Measurements from ENCODE around the gene CST9L.

- no peak for TF ChIP-seq CTCF (conservative IDR thresholded peaks at IDR 0.05; ENCODE audit: low read depth, low read length)
- TF ChIP-seq EZH2phosphoT487 (IDR thresholded peaks at IDR 0.05; ENCODE audit: borderline replicate concordance, low read length) = no peak
- TF ChIP-seq EZH2 (IDR thresholded peaks at IDR 0.05; ENCODE audit: low read length, unreplicated experiment) = no peak
Observed at GRCh38 chr20:23582293-23582692, 14.0 kb upstream of the CST9L start.

Data from PC-3 (cell line).